Hematopoietic multipotent progenitor cell treated with erythropoietin and hydrocortisone succinate and interleukin-3 and kit ligand, for 6 days (in vitro differentiated cells): Measurements from ENCODE around the gene ZNF407.

Experiments
- DNase-seq: peaks from one replicate; pipeline ENCODE4 v3.0.0-alpha.2; 2015

Gene ZNF407

DNA sequence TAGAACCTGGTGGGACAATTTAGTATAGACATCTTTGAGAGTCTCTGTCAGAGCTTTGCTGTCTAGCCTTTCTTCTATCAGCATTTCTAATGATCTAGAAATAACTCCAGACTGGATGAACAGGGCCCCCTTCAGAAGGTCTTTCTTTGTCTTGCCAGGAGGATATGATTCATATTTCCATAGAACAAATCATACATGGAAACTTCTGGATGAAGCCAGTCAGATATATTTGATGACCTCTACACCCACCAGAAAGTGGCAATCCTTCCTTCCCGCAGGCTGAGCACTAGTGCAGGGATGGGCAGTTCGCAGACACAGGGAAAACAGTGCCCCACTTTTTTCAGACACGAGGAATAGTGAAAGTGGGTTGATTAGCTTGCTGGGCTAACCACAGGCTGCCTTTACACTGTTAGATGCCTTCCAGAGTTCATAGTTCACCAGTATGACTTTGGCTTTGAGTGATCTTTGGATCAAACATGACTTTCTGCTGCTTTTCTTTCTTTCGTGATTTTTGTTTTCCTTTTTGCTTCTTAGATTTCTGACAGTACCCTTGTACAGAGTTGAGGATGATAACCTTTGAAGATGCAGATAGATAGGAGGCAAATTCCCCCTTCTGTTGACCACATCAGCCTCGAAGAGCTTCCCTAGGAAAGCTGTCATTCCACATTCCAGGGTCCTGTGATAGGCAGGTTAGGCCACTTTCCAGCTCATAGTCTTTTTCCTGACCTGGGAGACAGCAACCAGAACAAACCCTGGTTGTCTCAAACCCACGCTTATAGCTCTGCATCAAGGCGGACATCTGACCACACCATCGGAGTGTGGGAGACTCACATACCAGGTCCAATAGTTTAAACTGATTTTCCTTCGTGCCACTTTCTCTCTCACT lies 237.0 kb downstream of the ZNF407 start:
- DNase-seq = no peak

- DNase-seq = peak; percentile 70
Observed at GRCh38 chr18:74836296-74837139, 238.8 kb downstream of the ZNF407 start.

DNA sequence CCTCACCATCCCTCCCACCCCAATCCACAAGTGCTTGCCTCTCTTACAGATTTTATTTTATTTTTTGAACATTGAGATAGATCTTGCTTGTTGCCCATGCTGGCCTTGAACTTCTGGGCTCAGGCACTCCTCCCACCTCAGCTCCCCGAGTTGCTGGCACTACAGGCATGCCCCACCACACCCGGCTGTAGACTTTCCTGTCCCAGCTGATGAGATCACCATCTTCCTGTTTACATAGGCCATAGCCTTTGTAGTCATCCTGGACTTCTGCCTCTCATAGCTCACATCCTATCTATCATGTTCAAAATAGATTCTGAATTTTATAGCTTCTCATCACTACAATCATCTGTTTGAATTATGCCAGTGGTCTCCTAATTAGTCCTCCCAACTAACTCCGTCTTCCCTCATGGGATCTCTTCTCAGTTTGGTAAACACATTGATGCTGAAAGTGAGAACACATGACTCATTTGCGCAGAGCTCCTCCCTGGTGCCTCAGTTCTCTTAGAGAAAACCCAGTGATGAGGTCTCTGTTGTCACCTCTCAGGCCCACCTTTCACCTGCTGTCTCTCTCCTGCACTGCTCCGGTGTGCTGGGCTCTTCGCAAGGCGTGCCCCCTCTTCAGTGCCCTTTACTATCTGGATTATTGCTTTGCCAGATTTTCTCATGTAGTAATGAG lies 243.0 kb downstream of the ZNF407 start:
- DNase-seq = no peak

DNA sequence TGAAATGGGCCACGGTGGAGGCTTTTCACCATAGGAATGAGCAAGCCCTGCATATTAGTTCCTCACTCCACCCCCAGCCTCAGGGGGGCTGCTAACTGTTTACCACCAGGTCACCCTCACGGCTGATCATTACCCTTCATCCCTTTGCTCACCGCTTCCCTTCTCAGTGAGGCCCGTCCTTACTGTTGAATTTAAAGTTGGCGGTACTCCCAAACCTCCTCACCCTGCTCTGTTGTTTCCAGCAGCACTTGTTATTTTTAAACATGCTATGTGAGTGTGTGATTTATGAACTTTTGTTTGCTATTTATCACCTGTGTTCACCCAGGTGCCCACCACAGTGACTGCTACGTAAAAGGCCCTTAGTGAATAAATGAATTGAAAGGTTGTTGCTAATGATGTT lies 243.6 kb downstream of the ZNF407 start:
- no peak for DNase-seq

GRCh38 chr18:74849301-74849700 lies 251.6 kb downstream of the ZNF407 start:
- DNase-seq = no peak

- no peak for DNase-seq
Observed at GRCh38 chr18:74856434-74856833, 258.8 kb downstream of the ZNF407 start.

DNA sequence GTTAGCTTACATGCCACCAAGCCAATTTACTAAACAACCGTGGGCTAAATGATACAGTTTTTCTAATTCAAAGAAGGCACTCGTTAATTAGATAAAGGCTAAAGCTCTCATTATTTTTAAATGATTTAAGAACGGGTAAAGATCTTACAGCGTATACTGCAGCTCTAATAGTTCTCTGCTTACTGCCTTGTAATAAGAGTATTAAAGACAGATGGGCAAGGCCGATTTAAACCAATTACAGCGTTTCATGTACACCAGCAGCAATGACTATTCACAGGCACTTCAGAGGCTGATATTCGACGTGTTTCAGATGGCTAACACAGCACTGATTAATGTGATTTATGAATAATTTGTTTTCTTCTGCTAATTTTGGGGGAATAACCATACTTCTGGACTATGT lies 259.3 kb downstream of the ZNF407 start:
- no peak for DNase-seq

- DNase-seq = no peak
Observed at GRCh38 chr18:74857901-74858300, 260.2 kb downstream of the ZNF407 start.

GRCh38 chr18:74861154-74861553 lies 263.5 kb downstream of the ZNF407 start:
- peak; percentile 4 for DNase-seq

DNA sequence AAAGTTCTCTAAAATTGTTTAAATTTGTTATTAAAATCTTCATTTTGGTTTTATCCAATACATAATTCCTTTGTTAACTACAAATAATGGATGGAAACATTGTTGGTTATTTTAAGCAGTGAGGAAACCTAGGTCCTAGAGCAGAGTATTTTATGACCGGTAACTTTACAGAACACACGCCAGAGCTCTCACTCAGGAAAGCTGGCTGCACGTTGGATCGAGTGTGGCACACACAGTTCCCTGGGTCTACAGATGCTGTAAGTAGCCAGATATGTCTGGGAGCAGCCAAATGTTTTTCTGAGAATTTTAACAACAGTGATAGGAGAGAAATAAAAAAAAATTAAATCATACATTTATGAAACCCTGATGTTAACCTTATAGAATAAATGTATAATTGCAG lies 264.4 kb downstream of the ZNF407 start:
- DNase-seq = no peak

- no peak for DNase-seq
Observed at GRCh38 chr18:74866577-74866976, 268.9 kb downstream of the ZNF407 start.

- no peak for DNase-seq
Observed at GRCh38 chr18:74868461-74868860, 270.8 kb downstream of the ZNF407 start.

GRCh38 chr18:74869904-74870863 lies 272.5 kb downstream of the ZNF407 start:
- DNase-seq = no peak

- no peak for DNase-seq
Observed at GRCh38 chr18:74870950-74871349, 273.3 kb downstream of the ZNF407 start.

- no peak for DNase-seq
Observed at GRCh38 chr18:74873629-74874028, 276.0 kb downstream of the ZNF407 start.

- DNase-seq = no peak
Observed at GRCh38 chr18:74874351-74874750, 276.7 kb downstream of the ZNF407 start.

GRCh38 chr18:74876630-74877243 lies 279.1 kb downstream of the ZNF407 start:
- no peak for DNase-seq

GRCh38 chr18:74878267-74878666 lies 280.6 kb downstream of the ZNF407 start:
- no peak for DNase-seq

GRCh38 chr18:74880706-74881278 lies 283.1 kb downstream of the ZNF407 start:
- no peak for DNase-seq

GRCh38 chr18:74892066-74892627 lies 294.5 kb downstream of the ZNF407 start:
- no peak for DNase-seq

DNA sequence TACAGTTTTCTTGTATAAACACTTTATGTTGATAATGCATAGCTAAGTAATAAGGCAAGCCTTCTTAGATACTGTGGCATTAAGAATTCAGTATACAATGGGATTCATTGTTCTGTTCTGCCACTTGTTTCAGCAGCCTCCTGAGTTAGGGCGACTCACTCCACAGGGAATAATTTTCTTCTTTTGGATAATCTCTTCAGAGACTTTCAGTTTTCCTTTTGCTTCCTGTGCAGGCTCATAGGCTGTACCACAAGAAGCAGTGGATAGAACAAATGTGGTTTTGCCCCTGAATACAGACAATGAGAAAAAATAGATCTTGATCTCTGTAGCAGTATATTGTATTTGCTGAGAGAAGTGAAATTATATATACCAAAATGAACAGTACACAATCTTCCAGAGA lies 298.0 kb downstream of the ZNF407 start:
- no peak for DNase-seq
